ENCODE data around the gene GSK3A.
A peak's percentile ranks its signal among the peaks of the same experiment; 100 is the strongest.

Gene GSK3A

DNA sequence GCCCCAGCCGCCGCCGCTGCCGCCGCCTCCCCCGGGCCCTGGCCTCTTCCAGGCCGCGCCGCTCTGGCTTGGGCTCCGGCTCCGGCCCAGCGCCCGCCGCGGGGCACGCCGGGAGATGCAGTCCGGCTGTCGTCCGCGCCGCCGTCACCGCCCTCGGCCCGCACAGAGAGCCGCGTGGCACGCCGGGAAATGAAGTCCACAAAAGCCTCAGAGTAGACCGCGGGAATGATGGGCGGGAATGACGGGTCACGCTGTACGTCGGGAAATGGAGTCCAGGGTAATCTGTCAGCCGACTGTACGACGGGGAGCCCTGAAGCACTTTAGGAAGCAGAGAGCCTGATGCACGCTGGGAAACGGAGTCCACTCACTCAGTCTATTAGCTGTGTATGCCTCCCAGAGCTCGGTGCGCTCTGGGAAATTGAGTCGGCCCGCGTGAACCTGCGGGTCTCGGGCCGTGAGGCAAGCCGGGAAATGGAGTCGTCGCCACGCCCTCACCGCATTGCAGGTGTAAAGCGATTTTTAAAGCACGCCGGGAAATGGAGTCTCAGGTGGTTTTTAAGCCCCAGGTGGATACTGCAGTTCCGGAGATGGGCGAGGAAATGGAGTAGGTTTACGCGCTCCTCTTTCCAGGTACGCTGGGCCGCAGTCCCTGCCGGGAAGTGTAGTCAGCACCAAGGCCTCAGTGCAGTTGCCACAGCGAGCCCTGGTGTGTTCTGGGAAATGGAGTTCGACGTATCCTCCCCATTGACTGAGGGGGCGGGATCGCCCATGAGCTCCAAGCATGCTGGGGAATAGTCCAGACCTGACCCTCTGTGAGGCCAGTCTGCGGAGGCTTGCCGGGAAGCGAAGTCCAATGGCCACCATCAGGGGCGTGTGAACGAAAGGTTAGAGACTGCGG, at the start of gene GSK3A:
Gene GSK3A (minus strand): TSS at position 91 of the 898 bp plus-strand sequence. CDS start 137 bp downstream, outside the sequence.
- peak; percentile 95 for DNase-seq (ENCODE audit: low spot score)

DNA sequence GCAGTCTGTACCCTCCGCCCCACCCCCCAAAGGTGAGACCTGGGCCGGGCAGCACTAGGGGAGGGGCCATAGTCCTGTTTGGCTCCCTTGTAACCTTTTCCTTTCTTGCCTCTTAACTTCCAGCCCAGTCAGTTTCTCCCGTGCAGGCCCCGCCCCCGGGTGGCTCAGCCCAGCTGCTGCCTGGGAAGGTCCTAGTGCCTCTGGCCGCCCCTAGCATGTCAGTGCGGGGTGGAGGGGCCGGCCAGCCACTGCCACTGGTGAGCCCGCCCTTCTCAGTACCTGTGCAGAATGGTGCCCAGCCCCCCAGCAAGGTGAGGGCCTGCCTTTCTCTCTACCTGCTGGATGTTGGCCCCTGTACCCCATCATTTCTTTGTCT, 49.0 kb upstream of the GSK3A start:
- DNase-seq (ENCODE audit: low spot score), result no peak

DNA sequence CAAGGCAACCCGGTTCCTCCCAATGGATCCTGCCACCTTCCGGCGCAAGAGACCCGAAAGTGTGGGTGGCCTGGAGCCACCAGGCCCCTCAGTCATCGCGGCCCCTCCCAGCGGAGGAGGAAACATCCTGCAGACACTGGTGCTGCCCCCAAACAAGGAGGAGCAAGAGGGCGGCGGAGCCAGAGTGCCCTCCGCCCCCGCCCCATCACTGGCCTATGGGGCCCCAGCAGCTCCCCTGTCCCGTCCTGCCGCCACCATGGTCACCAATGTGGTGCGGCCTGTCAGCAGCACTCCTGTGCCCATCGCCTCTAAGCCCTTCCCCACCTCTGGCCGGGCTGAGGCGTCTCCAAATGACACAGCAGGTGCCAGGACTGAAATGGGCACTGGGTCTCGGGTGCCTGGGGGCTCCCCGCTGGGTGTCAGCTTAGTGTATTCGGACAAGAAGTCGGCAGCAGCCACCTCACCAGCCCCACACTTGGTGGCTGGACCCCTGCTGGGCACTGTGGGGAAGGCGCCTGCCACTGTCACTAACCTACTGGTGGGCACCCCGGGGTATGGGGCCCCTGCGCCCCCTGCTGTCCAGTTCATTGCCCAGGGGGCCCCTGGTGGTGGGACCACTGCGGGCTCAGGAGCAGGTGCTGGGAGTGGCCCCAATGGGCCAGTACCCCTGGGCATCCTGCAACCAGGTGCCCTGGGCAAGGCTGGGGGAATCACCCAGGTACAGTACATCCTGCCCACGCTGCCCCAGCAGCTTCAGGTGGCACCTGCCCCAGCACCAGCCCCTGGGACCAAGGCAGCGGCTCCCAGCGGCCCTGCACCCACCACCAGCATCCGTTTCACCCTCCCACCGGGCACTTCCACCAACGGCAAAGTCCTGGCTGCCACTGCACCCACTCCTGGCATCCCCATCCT, 48.4 kb upstream of the GSK3A start:
- DNase-seq (ENCODE audit: low spot score), result peak; percentile 84

DNA sequence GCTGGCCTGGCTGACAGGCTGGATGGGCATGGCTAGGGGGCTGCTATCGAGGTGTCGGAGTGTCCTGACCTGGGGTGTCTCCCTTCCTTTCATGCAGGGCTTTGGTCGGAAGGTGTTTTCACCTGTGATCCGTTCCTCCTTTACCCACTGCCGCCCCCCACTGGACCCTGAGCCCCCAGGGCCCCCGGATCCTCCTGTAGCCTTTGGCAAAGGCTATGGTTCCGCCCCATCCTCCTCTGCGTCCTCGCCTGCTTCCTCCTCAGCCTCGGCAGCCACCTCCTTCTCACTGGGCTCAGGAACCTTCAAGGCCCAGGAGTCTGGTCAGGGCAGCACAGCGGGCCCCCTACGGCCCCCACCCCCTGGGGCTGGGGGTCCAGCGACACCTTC, 47.7 kb upstream of the GSK3A start:
- no peak for DNase-seq (ENCODE audit: low spot score)

DNA sequence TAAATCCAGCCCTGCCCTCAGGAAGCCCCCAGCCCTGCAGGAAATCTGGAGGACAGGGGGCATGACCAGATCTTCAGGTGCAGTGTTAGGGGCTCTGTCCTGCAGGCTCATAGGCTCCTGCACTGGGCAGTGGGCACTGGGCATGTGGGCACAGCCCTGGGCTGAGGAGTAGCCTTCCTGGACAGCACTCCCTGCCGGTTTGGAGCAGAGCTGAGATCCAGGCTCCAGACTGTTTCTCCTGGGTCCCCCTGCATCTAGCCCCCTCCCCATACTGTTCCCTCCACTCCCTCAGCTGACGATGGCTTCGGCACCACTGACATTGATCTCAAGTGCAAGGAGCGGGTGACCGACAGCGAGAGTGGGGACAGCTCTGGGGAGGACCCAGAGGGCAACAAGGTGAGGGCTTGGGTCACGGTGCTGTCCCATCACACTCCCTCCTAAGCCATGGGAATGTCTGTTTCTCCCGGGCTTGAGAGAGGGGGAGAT, 47.2 kb upstream of the GSK3A start:
- DNase-seq (ENCODE audit: low spot score), result no peak

DNA sequence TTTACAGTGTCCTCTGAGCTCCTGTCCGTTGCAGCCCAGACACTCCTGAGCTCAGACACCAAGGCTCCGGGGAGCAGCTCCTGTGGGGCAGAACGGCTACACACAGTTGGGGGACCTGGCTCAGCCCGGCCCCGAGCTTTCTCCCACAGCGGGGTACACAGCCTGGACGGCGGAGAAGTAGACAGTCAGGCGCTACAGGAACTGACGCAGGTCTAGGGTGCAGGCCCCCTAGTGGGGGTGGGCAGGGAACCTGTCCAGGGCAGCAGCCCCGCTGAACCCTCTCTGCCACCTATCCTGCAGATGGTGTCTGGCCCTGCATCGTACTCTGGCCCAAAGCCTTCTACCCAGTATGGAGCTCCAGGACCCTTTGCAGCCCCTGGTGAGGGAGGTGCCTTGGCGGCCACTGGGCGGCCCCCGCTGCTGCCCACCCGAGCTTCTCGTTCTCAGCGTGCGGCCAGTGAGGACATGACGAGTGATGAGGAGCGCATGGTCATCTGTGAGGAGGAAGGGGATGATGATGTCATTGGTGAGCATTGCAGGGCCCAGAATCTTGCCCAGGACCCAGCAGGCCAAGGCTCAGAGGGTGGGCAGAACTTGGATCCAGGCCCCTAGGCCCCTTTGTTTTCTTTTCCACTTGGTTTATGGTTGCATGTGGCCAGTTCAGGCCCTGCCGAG, 46.6 kb upstream of the GSK3A start:
- no peak for DNase-seq (ENCODE audit: low spot score)

DNA sequence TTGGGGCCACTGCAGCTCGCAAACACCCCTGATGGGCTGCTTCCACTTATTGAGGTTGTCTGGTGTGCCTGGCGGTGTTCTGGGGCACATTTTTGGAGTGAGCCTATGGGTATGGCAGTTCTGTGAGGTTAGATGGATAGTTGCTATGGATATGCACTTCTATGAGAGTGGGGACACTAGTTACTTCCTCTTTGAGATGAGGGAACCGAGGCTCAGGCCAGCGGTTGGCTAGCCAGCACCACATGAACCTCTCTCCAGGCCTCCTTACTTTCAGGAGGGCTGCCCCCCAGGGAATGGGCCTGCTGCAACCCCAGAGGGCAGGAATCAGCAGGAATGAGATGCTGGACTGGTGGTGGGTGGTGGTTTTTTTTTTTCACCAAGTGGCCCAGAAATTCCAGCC, 46.0 kb upstream of the GSK3A start:
- DNase-seq (ENCODE audit: low spot score), result no peak

DNA sequence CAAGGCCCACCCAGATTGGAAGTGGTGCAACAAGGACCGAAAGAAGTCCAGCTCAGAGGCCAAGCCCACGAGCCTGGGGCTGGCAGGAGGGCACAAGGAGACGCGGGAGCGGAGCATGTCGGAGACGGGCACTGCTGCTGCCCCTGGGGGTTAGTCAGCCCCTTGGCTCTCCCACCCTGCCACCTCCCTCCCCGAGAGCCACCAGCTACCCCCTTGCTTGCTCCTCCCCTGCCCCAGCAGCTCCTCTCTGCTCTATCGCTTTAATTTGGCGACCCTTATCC, 45.4 kb upstream of the GSK3A start:
- DNase-seq (ENCODE audit: low spot score), result no peak

DNA sequence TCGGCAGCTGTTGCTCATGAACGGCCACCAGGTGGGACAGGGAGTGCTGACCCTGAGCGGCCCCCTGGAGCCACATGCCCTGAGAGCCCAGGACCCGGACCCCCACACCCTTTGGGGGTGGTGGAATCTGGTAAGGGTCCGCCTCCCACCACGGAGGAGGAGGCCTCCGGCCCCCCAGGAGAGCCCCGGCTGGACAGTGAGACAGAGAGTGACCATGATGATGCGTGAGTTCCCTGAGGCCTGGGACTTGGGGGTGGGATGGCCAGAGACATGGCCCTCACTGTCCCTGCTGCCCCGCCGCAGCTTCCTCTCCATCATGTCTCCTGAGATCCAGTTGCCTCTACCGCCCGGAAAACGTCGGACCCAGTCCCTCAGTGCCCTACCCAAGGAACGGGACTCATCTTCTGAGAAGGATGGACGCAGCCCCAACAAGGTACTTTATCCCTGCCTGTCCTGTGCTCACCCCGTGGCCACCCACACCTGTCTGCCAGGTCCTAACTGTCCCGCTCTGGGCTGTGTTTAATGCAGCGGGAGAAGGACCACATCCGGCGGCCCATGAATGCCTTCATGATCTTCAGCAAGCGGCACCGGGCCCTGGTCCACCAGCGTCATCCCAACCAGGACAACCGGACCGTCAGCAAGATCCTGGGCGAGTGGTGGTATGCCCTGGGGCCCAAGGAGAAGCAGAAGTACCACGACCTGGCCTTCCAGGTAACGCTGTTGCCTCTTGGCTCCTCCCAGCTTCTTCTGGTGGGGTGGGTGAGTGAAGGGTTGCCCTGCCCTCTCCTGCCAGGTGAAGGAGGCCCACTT, 44.8 kb upstream of the GSK3A start:
- DNase-seq (ENCODE audit: low spot score), result no peak

DNA sequence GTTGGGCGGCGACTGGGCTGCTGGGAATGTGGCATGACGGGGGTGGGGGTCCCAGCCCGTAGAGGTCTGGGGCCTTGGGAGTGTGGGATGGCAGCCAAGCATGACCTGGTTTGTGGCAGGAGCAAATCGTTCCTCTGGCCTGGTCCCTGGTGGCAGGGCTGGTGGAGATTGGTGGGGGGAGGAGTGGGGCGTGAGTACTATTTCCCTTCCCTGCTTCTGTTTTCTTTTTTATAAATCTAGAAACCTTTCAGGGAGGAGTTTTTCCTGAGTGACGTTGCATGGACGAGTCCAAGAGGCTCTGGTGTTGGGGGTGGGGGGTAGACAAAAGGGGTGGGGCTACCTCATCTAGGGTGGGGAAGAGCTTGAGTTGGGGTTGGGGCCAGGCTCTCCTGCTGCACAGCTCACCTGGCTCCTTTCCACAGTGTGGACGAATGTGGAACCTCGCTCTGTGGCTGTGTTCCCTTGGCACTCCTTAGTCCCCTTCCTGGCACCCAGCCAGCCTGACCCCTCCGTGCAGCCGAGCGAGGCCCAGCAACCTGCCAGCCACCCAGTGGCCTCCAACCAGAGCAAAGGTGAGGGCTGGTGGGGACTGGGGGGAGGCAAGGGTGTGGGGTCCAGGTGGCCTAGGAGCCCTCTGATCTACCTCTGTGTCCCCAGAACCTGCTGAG, 44.1 kb upstream of the GSK3A start:
- no peak for DNase-seq (ENCODE audit: low spot score)

DNA sequence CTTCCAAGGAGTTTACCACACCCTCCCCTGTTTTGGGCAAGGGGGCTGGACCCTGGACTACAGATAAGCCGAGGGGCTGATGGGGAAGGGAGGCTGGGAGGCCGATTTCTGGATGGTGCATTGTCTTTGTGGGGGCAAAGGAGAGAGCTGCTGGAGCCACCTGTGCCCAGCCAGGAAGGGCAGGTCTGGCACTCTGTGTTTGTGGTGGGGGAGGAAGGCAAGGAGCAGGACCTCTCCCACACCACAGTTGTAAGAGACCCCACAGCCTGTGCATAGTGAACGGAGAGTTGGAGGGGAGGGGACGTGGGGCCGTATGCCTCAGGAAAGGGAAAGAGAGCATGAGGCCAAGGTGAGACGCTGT, 43.6 kb upstream of the GSK3A start:
- no peak for DNase-seq (ENCODE audit: low spot score)

DNA sequence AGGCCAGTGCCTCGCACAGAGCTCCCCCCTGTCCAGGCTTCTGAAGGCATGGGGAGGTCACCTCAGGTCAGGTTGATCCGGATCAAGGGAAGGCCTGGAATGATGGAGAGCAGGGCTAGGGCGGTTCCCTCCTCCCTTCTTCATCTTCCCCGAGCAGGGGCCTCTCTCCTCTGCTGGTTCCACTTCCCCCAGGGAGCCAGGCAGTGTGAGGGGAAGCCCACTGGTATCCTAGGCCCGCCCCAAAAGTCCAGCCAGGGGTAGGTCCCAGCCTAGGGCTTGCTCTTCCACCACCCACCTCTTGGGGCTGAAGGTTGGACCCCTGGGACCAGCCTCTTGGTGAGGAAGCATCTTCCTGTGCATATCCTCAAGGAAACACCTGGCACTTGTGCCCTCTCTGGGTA, 43.1 kb upstream of the GSK3A start:
- no peak for DNase-seq (ENCODE audit: low spot score)

DNA sequence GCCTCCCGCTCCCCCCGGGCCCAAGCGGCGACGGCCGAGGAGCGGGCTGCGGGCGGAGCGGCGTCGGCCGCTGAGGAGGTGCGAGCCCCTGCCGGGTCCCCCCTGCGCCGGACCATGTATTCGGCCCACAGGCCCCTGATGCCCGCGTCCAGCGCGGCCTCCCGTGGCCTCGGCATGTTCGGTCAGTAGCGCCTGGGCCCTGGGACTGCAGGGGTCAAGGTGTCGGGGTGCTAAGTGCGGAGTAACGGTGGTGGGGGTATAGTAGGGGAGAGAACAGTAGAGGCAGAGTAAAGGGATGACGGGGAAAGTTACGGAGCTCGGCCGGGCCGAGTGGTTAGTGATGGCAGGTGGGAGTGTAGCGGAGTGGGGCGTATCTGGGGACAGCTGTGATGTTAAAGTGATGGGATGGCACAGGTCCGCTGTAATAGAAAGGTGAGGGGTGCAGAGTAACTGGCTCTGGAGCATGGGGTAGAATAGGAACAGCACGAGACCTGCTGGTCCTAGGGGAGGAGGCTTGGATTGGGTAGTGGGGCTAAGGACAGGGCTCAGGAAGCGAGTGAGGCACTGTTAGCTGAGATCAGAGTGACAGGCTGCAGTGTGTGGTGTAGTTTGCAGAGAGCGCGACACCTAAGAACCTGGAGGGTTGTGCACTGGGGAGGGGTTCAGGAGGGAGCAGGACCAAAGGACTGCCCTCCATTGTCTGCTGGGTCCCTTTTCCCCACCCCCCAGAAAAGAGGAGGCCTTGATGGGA, 42.4 kb upstream of the GSK3A start:
- DNase-seq (ENCODE audit: low spot score), result no peak

DNA sequence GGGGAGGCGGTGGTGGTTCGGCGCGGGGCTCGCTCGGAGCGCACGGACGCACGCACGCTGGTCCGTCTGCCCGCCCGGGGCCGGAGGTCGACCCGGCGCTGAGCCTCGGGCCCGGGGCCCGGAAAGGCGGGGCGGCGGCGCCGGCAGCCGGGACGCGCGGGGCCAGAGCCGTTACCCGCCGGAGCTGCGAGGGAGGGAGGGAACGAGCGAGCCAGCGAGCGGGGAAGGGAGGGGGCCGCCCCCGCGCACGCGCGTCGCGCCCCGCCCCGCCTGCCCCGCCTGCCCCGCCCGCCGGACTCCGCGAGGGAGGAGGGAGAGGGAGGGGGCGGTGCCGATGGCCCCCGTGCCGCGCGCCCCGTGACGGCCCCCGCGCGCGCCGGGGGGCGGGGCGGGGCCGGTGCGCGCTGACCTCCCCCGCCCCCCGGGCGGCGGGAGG, 41.7 kb upstream of the GSK3A start:
- peak; percentile 94 for DNase-seq (ENCODE audit: low spot score)

DNA sequence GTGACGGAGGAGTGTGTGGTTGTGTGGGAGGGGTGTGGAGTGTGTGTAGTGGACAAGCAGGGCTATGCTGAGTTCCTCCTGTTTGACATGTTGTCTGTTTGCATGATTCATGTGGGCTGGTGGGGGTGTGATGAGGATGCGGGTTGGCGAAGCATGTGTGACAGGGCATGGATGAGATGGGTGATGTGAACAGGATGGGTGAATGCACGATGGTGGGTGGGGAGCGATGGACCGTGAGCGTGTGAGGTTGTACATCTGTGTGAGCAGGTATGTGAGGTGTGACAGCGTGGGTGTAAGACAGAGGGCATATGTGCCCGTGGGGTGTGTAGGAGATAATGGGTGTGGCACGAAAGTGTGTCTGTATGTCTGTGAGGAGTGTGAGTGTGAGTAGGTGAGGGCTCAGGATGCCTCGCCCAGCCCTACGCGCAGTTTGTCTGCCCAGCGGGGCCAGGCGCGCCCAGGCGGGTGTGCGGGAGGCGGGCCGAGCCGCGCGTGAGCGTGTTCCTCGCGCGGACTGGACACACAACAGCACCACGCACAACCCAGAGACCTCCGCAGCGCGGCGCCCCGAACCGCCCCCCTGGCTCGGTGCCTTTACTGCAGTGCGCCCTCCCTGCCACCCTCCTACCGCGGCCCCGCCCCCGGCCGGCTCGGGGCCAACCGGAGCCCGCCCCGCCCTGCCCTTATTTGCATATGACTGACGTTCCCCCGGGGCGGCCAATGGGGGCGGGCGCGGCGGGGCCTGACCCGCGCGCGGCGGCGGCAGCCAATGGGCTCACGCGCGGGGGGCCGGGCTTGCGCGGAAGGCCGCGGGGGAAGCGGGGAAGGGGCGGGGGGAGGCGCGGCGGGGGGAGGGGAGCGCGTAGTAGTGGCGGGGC, 41.0 kb upstream of the GSK3A start:
- DNase-seq (ENCODE audit: low spot score), result peak; percentile 100

DNA sequence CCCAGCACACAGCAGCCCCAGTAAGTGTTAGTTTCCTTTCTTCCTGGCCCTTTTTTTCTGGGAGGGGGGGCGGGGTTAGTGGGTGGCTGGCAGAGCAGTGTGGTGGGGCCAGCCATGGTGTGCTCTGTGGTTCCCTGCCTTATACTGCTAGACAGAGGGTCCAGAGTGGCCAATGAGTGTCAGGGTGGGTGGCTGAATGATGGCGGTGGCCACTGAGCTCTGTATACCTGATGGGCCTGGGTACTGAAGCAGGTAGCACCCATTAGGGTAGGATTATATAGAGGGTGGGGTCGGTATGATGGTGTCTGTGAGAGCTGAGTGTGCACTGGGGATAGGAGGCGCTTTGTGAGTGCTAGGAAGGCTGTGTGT, 40.4 kb upstream of the GSK3A start:
- DNase-seq (ENCODE audit: low spot score), result no peak

DNA sequence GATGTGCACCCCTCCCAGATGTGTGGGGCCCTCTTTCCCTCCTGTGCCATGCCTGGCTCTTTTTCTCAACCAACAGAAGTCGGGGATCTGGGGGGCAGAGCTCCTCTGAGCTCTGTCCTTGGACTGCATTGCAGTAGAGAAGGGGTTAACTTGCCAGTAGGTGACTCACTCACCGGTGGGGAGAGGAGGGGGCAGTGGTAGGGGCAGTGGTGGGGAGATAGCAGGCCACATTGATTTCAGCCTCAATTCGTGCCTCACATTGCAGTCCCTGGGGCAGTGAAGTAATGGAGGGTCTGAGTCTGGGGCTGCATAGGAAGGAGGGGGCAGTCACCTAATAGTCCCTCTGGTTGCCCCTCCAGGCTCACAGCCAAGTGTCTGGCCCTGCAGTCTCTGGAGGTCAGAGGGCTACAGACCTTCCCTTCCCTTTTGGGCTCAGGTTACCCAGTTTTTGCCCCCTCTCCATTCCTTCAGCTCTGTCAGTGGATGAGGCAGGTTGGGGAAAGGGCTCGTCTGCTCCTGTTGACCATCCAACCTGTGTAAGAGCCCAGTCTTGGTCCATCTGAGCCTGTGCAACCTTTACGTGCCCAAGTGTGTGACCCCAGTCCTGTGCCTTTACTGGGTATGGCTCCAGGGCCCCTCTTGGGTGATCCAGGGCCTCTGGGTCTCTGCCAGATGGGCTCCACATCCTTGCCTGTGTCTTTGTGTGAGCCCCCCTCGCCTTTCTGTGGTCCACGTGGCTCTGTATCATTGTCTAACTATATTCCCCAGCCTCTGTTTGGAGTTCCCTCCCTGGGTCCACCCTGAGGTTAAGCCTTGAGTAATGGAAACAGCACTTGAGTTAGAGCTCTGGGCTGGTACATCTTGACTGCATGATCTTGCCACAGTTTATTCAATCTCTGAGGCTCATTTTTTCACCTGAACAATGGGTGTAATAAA, 39.7 kb upstream of the GSK3A start:
- no peak for DNase-seq (ENCODE audit: low spot score)

DNA sequence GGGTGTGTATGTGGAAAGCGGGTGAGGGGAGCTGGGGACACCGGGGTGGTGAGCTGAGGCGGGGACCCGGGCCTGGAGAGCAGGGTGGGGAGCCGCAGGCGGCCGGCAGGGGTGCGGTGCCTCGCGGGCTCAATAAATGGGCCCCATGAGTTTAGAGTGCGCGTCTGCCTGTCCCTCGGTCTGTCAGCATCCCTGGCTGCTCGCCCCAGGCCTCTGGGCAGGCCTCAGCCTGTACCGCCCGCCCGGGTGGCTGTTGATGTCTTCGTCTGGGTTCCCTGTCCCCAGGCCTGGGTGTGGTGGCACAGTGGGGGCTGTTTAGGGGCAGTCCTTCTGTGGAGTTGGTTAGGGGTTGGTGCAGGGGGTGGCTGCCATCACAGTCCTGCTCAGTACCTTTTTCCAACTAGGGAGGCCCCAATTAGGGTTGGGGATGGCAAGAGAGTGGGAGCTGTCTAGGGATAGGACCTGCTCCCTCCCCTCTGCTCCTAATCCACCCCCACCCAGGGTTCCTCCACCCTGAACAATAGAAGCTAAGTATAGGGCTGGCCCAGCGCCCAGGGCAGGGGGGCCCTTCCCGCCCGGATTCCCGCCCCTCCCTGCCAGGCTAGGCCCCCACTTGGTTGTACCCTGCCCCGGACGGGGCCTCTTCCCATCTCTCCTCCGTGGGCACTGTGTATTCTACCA, 38.9 kb upstream of the GSK3A start:
- DNase-seq (ENCODE audit: low spot score), result no peak

Data from HuH-7.5 (cell line).